ENCODE results near the gene FOXK2.

FOXK2 gene

DNA sequence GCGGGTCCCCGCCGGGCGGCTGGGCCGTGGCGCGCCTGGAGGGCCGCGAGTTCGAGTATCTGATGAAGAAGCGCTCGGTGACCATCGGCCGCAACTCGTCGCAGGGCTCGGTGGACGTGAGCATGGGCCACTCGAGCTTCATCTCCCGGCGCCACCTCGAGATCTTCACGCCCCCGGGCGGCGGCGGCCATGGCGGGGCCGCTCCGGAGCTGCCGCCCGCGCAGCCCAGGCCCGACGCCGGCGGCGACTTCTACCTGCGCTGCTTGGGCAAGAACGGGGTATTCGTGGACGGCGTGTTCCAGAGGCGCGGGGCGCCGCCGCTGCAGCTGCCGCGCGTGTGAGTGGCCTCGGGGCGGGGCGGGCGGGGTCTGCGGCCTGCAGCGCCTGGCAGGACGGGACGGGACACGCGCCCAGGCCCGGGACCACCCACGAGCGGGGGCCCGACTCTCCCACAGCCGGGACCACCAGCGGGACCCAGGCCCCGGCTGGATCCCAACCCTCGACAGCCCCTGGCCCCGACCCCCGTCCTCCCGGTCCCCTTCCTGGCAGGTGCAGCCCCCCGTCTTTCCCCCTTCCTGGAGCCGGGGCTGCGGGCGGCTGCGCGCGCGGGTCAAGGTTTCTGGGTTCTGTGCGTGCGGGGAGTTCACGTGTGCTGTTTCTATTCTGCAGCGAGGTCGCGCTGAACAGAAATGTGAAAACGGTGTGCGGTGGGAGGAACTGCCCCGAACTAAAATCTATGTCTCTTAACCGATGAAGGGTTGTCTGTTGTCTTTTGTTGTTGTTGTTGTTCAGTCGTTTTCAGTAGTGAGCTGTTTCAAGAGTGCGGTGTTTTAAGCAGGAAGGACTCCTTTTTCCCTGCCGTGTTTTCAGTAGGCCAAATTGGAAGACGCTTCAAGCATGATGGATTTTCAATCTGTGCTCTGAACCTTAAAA is 705 bp downstream of the FOXK2 start (continued):
- TF ChIP-seq, protein P1, sequence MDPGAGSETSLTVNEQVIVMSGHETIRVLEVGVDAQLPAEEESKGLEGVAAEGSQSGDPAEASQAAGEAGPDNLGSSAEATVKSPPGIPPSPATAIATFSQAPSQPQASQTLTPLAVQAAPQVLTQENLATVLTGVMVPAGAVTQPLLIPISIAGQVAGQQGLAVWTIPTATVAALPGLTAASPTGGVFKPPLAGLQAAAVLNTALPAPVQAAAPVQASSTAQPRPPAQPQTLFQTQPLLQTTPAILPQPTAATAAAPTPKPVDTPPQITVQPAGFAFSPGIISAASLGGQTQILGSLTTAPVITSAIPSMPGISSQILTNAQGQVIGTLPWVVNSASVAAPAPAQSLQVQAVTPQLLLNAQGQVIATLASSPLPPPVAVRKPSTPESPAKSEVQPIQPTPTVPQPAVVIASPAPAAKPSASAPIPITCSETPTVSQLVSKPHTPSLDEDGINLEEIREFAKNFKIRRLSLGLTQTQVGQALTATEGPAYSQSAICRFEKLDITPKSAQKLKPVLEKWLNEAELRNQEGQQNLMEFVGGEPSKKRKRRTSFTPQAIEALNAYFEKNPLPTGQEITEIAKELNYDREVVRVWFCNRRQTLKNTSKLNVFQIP (CRISPR knock-in tag; IDR thresholded peaks at IDR 0.05; ENCODE audit: borderline replicate concordance, low read depth), result no peak
- TF ChIP-seq TCF4 (CRISPR knock-in tag; IDR thresholded peaks at IDR 0.05; ENCODE audit: borderline replicate concordance) (no peak), SNAI2 (CRISPR knock-in tag; IDR thresholded peaks at IDR 0.05) (no peak), ZFP3 (CRISPR knock-in tag; IDR thresholded peaks at IDR 0.05) (no peak)

DNA sequence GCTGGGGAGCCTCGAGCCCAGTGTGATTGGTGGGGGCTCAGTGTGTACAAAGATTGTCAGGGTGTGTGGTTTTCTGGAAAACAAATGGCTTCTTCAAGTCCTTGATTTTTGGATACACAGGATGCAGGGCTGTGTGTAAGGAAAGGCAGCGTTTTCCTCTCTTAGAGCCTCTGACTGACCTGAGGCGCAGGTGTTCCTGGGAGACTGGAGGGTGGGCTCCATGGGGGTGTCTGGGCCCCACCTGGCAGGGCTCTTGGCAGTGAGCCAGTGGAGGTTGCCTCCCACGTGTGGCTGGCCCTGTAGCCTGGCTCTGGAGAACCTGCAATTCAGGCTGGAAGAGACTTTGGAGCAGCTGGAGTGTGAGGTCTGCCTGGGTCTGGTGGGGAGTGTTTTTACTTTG is 5.0 kb downstream of the FOXK2 start:
- ATAC-seq, result no peak
- TF ChIP-seq, protein P1 (CRISPR knock-in tag; IDR thresholded peaks at IDR 0.05; ENCODE audit: borderline replicate concordance, low read depth), result no peak
- TF ChIP-seq, protein P2, sequence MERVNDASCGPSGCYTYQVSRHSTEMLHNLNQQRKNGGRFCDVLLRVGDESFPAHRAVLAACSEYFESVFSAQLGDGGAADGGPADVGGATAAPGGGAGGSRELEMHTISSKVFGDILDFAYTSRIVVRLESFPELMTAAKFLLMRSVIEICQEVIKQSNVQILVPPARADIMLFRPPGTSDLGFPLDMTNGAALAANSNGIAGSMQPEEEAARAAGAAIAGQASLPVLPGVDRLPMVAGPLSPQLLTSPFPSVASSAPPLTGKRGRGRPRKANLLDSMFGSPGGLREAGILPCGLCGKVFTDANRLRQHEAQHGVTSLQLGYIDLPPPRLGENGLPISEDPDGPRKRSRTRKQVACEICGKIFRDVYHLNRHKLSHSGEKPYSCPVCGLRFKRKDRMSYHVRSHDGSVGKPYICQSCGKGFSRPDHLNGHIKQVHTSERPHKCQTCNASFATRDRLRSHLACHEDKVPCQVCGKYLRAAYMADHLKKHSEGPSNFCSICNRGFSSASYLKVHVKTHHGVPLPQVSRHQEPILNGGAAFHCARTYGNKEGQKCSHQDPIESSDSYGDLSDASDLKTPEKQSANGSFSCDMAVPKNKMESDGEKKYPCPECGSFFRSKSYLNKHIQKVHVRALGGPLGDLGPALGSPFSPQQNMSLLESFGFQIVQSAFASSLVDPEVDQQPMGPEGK (CRISPR knock-in tag; IDR thresholded peaks at IDR 0.05; ENCODE audit: borderline replicate concordance), result no peak

GRCh38 chr17:82525712-82526111 is 6.2 kb downstream of the FOXK2 start:
- no peak for ATAC-seq
- TF ChIP-seq ARNTL (CRISPR knock-in tag; IDR thresholded peaks at IDR 0.05; ENCODE audit: borderline replicate concordance, low read depth), result no peak
- TF ChIP-seq, protein P3, sequence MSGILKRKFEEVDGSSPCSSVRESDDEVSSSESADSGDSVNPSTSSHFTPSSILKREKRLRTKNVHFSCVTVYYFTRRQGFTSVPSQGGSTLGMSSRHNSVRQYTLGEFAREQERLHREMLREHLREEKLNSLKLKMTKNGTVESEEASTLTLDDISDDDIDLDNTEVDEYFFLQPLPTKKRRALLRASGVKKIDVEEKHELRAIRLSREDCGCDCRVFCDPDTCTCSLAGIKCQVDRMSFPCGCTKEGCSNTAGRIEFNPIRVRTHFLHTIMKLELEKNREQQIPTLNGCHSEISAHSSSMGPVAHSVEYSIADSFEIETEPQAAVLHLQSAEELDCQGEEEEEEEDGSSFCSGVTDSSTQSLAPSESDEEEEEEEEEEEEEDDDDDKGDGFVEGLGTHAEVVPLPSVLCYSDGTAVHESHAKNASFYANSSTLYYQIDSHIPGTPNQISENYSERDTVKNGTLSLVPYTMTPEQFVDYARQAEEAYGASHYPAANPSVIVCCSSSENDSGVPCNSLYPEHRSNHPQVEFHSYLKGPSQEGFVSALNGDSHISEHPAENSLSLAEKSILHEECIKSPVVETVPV (CRISPR knock-in tag; IDR thresholded peaks at IDR 0.05), result no peak

DNA sequence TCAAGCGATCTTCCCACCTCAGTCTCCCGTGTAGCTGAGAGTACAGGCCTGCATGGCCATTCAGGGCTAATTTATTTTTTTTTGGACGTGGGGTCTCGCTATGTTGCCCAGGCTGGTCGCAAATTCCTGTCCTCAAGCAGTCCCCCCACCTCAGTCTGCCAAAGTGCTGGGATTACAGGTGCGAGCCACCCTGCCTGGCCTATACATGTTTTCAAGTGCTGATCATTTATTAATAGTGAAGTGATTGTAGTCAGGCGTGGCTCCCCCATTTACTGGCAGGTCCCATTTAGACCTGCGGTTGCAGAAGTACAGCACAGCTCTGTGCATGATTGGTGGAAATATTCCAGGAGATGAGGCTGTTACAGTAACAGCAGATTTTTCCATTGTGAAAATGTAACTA is 8.4 kb downstream of the FOXK2 start:
- ATAC-seq, result no peak
- TF ChIP-seq ZFP30 (CRISPR knock-in tag; IDR thresholded peaks at IDR 0.05) (no peak), TCF4 (CRISPR knock-in tag; IDR thresholded peaks at IDR 0.05; ENCODE audit: borderline replicate concordance) (no peak), GLIS3 (CRISPR knock-in tag; IDR thresholded peaks at IDR 0.05) (no peak), ARNTL (CRISPR knock-in tag; IDR thresholded peaks at IDR 0.05; ENCODE audit: borderline replicate concordance, low read depth) (no peak), PPARA (CRISPR knock-in tag; IDR thresholded peaks at IDR 0.05; ENCODE audit: borderline replicate concordance) (no peak), ZNF565 (CRISPR knock-in tag; conservative IDR thresholded peaks at IDR 0.05; ENCODE audit: low read depth) (no peak), ZNF70 (CRISPR knock-in tag; IDR thresholded peaks at IDR 0.05) (no peak), RARB (CRISPR knock-in tag; IDR thresholded peaks at IDR 0.05) (no peak), CSDC2 (CRISPR knock-in tag; IDR thresholded peaks at IDR 0.05) (no peak), ZNF8 (CRISPR knock-in tag; IDR thresholded peaks at IDR 0.05) (no peak), TOX (CRISPR knock-in tag; IDR thresholded peaks at IDR 0.05; ENCODE audit: borderline replicate concordance) (no peak), ZFP3 (CRISPR knock-in tag; IDR thresholded peaks at IDR 0.05) (no peak), ISL1 (CRISPR knock-in tag; IDR thresholded peaks at IDR 0.05) (no peak), OSR1 (CRISPR knock-in tag; IDR thresholded peaks at IDR 0.05) (no peak)
- TF ChIP-seq, protein P4, sequence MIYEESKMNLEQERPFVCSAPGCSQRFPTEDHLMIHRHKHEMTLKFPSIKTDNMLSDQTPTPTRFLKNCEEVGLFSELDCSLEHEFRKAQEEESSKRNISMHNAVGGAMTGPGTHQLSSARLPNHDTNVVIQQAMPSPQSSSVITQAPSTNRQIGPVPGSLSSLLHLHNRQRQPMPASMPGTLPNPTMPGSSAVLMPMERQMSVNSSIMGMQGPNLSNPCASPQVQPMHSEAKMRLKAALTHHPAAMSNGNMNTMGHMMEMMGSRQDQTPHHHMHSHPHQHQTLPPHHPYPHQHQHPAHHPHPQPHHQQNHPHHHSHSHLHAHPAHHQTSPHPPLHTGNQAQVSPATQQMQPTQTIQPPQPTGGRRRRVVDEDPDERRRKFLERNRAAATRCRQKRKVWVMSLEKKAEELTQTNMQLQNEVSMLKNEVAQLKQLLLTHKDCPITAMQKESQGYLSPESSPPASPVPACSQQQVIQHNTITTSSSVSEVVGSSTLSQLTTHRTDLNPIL (CRISPR knock-in tag; IDR thresholded peaks at IDR 0.05; ENCODE audit: low read depth), result no peak
- TF ChIP-seq, protein P2 (CRISPR knock-in tag; IDR thresholded peaks at IDR 0.05; ENCODE audit: borderline replicate concordance), result no peak
- TF ChIP-seq, protein P3 (CRISPR knock-in tag; IDR thresholded peaks at IDR 0.05), result no peak
- TF ChIP-seq, protein P5, sequence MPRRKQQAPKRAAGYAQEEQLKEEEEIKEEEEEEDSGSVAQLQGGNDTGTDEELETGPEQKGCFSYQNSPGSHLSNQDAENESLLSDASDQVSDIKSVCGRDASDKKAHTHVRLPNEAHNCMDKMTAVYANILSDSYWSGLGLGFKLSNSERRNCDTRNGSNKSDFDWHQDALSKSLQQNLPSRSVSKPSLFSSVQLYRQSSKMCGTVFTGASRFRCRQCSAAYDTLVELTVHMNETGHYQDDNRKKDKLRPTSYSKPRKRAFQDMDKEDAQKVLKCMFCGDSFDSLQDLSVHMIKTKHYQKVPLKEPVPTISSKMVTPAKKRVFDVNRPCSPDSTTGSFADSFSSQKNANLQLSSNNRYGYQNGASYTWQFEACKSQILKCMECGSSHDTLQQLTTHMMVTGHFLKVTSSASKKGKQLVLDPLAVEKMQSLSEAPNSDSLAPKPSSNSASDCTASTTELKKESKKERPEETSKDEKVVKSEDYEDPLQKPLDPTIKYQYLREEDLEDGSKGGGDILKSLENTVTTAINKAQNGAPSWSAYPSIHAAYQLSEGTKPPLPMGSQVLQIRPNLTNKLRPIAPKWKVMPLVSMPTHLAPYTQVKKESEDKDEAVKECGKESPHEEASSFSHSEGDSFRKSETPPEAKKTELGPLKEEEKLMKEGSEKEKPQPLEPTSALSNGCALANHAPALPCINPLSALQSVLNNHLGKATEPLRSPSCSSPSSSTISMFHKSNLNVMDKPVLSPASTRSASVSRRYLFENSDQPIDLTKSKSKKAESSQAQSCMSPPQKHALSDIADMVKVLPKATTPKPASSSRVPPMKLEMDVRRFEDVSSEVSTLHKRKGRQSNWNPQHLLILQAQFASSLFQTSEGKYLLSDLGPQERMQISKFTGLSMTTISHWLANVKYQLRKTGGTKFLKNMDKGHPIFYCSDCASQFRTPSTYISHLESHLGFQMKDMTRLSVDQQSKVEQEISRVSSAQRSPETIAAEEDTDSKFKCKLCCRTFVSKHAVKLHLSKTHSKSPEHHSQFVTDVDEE (CRISPR knock-in tag; IDR thresholded peaks at IDR 0.05), result no peak

All from SK-N-SH treated with all-trans-retinoic acid at 6 μM for 48 hours (cell line).